T-helper 2 cell treated with Interferon-gamma antibody and Interleukin-4, amounts not matched to agents 5 μg/mL and 100 μg/mL, for 36 hours (primary cell): ENCODE data around the gene ZNF665.
"Not testable (repeated sequence)": the region's sequence is repeated elsewhere in the genome, so short reads cannot be mapped to it uniquely, and the experiment has no call there.

ENCODE experiments used
- DNase-seq: peaks from one replicate; pipeline ENCODE4 v3.0.0; 2021; ENCODE audit warnings: low spot score
- H3K27ac Mint-ChIP-seq: one replicate; pipeline ENCODE4 v1.8.0; 2021; ENCODE audit warnings: mild to moderate bottlenecking, mixed read lengths
- H3K27me3 Mint-ChIP-seq: one replicate; pipeline ENCODE4 v1.8.0; 2021; ENCODE audit warnings: low read depth, mixed read lengths
- H3K36me3 Mint-ChIP-seq: one replicate; pipeline ENCODE4 v1.8.0; 2021; ENCODE audit warnings: low read depth, mixed read lengths
- H3K4me1 Mint-ChIP-seq: one replicate; pipeline ENCODE4 v1.8.0; 2021; ENCODE audit warnings: low read depth, mixed read lengths
- H3K4me3 Mint-ChIP-seq: one replicate; pipeline ENCODE4 v1.8.0; 2022; ENCODE audit warnings: mild to moderate bottlenecking, moderate library complexity, mixed read lengths
- H3K9me3 Mint-ChIP-seq: one replicate; pipeline ENCODE4 v1.8.0; 2021; ENCODE audit warnings: mixed read lengths

Gene ZNF665

DNA sequence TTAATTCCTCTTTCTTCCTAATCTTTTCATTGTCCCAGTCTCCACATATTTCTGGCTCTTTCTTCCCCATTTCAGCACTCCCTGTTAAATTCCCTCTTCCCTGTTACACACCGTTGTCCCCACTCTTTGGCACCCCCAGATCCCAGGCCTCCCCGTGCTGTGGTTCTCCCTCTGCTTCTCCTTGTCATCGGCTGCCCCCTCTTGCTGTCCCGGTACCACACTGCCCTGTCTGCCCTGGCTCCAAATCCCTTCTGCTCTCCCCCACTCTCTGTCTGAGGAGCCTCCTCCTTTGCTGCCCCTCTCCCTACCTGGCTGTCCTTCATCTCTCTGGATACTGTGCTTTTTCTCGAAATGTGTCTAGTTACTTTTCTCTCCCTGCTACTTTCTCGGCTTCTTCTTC is 61.4 kb downstream of the ZNF665 start:
- no peak overlapping the region for H3K27ac Mint-ChIP-seq
- peaks cover 2% of the 10 kb centered on the region for H3K36me3 Mint-ChIP-seq
- no peak for DNase-seq
- peaks cover 57% of the 10 kb centered on the region for H3K9me3 Mint-ChIP-seq
- peak overlapping the region; percentile 47 for H3K4me3 Mint-ChIP-seq
- H3K4me1 Mint-ChIP-seq, result peaks cover 3% of the 10 kb centered on the region
- H3K27me3 Mint-ChIP-seq, result no peaks in the 10 kb centered on the region

DNA sequence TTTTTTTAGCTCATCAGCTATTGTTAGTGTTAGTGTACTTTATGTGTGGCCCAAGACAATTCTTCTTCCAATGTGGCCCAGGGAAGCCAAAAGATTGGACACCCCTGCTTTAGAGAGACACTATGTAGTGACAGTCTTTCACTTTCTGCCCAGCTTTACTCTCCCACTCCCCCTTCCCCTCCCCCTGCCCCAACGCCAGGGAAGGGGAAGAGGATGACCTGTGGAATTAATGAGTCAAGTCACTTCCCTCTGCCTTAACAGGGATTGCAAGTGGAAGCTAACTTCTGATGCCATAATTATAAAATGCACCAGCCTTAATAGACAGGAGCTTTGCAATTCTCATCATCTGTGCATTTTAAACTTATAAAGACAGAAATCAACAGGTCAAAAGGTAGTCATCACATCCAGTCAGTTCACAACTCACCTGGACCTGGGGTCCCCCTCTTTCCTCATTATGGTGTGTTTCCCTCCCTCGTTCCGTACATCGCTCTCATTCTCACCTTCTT is 62.0 kb downstream of the ZNF665 start:
- peak overlapping the region; percentile 17 for H3K4me3 Mint-ChIP-seq

DNA sequence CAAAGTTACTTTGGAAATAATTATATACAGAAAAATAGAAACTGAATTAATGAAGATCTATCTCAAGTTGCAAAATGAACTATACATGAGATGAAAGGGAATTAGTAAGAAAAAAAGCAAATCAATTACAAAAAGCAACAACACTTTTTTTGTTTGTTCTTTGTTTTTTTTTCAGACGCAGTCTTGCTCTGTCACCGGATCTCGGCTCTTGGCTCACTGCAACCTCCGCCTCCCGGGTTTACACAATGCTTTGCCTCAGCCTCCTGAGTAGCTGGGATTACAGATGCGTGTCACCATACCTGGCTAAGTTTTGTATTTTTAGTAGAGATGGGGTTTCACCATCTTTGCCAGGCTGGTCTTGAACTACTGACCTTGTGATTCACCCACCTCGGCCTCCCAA is 62.7 kb downstream of the ZNF665 start:
- peaks cover 47% of the 10 kb centered on the region for H3K9me3 Mint-ChIP-seq
- no peak overlapping the region for H3K27ac Mint-ChIP-seq
- no peak overlapping the region for H3K4me3 Mint-ChIP-seq
- no peak for DNase-seq
- H3K36me3 Mint-ChIP-seq, result peaks cover 2% of the 10 kb centered on the region
- H3K27me3 Mint-ChIP-seq, result no peaks in the 10 kb centered on the region
- peaks cover 3% of the 10 kb centered on the region for H3K4me1 Mint-ChIP-seq

More for the DNA sequence above, 62.0 kb downstream of the ZNF665 start:
- no peak for DNase-seq
- peaks cover 52% of the 10 kb centered on the region for H3K9me3 Mint-ChIP-seq
- H3K36me3 Mint-ChIP-seq, result peaks cover 2% of the 10 kb centered on the region
- peaks cover 3% of the 10 kb centered on the region for H3K4me1 Mint-ChIP-seq
- H3K27ac Mint-ChIP-seq, result no peak overlapping the region
- no peaks in the 10 kb centered on the region for H3K27me3 Mint-ChIP-seq

DNA sequence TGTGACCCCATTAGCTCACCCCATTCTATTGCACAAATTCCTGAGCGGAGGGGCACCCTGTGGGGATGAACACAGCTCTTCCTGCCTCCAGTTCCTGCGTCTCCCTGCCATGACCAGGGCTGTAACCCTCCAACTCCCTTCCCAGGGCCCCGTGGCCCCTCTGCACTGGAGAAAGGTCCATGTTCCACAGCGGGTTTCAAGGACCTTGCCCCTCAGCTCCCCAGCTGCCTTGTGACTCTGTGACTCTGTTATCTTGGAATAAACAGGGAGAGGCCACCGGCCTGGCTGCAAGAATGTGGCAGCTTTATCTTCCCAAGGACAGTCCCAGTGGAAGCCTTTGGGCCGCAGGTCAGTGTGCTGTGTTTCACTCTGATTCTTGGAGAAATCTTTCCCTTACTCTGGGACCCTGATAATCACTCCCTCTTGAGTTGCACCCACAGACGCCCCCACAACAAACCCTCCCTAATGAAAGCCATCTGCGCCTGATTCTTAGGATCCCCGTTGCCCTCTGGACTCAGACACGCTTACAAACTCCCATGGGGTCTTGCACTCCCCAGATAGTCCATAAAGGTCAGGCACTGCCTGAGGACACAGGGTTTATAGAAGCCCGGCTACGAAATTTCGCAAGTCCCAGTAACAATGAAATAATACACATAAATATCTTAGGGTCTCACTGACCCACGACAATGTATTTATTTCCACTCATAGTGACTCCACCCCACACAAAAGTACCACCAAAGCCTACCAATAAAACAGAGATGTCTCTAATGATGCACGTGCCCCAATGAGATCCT is 66.2 kb downstream of the ZNF665 start:
- H3K4me3 Mint-ChIP-seq, H3K27ac Mint-ChIP-seq, H3K4me1 Mint-ChIP-seq, DNase-seq, H3K27me3 Mint-ChIP-seq, H3K36me3 Mint-ChIP-seq: not testable (repeated sequence)
- peaks cover 52% of the 10 kb centered on the region for H3K9me3 Mint-ChIP-seq

DNA sequence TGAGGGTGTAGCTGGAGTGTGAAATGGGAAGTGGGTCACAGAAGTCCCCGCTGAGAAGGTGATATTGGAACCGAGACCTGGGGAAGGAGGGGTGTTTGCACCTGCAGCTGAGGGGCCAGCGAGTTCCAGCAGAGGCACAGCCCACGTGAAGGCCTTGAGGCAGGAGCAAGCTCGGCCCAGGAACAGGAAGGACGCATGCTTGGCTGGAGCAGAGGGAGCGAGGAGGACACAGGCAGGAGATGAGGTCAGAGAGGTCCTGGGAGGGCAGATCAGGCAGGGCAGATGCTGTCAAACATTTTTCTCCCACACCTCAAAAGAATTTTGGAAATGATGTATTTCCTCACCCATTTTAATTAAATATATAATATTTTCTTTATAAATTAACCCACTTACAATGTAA is 69.8 kb downstream of the ZNF665 start:
- Mint-ChIP-seq H3K36me3 (peaks cover 4% of the 10 kb centered on the region), H3K27ac (no peak overlapping the region), H3K4me1 (no peaks in the 10 kb centered on the region), H3K4me3 (no peak overlapping the region), H3K27me3 (no peaks in the 10 kb centered on the region), H3K9me3 (peaks cover 51% of the 10 kb centered on the region)
- DNase-seq, result no peak
